Natural killer cell (primary cell): ENCODE results near the gene SLC4A5. TPM values are rescaled to one million over a fixed set of nuclear protein-coding genes. Genes with fewer than 3 reads are reported as not detected.

ENCODE experiments used
- ATAC-seq, 3 donors: fragments of 150-1000 bp in 2 of 3; fragments of 200-7000 bp in 1 of 3; cut with Tn5 transposase; 1 replicate in 1 of 3; 2 replicates in 2 of 3; pipeline ENCODE4 v1.10.0; 2021; ENCODE audit warnings: mild to moderate bottlenecking in 2 of 3, moderate library complexity in 2 of 3
- DNase-seq, 2 donors: peaks; one replicate each; pipeline versions ENCODE4 v3.0.0 to v3.0.0-alpha.2; 2013 to 2021; ENCODE audit warnings: mixed read lengths in 1 of 2
- H3K27ac ChIP-seq: one replicate; pipeline ENCODE4 v1.5.1; 2013; ENCODE audit warnings: mild to moderate bottlenecking, low read length
- H3K27me3 ChIP-seq: one replicate; pipeline ENCODE4 v1.6.1; 2013; ENCODE audit warnings: low read length; ENCODE audit not compliant: control insufficient read depth, insufficient read depth
- H3K36me3 ChIP-seq: one replicate; pipeline ENCODE4 v1.6.1; 2013; ENCODE audit warnings: low read length; ENCODE audit not compliant: control insufficient read depth, insufficient read depth
- H3K4me1 ChIP-seq: one replicate; pipeline ENCODE4 v1.6.1; 2013; ENCODE audit warnings: low read length; ENCODE audit not compliant: control insufficient read depth, insufficient read depth
- H3K4me3 ChIP-seq: one replicate; pipeline ENCODE4 v1.5.1; 2013; ENCODE audit warnings: low read length
- H3K9me3 ChIP-seq: one replicate; pipeline ENCODE4 v1.6.1; 2013; ENCODE audit warnings: low read length; ENCODE audit not compliant: control insufficient read depth, insufficient read depth
- H3K27ac Mint-ChIP-seq, 2 donors: one replicate each; pipeline ENCODE4 v1.8.0; 2022; ENCODE audit warnings: mild to moderate bottlenecking in 2 of 2, mixed read lengths in 2 of 2, moderate library complexity in 1 of 2
- H3K27me3 Mint-ChIP-seq, 2 donors: one replicate each; pipeline ENCODE4 v1.8.0; 2022; ENCODE audit warnings: low read depth in 2 of 2, mixed read lengths in 2 of 2
- H3K36me3 Mint-ChIP-seq: one replicate; pipeline ENCODE4 v1.8.0; 2022; ENCODE audit warnings: mixed read lengths
- H3K4me1 Mint-ChIP-seq, 2 donors: one replicate each; pipeline ENCODE4 v1.8.0; 2022; ENCODE audit warnings: mixed read lengths in 2 of 2
- H3K4me3 Mint-ChIP-seq: one replicate; pipeline ENCODE4 v1.8.0; 2022; ENCODE audit warnings: mild to moderate bottlenecking, moderate library complexity, mixed read lengths
- H3K9me3 Mint-ChIP-seq, 2 donors: one replicate each; pipeline ENCODE4 v1.8.0; 2022; ENCODE audit warnings: mixed read lengths in 2 of 2
- WGBS: methylation state at CpG from one replicate; pipeline ENCODE4 v1.1.7; 2013; ENCODE audit warnings: missing lambda C conversion rate; ENCODE audit not compliant: insufficient coverage; 5-methylcytosine and 5-hydroxymethylcytosine counted together
- intact Hi-C: fragments of 100-400 bp; cut with micrococcal nuclease; formaldehyde crosslinking; loops from one replicate; pipeline ENCODE4 v1.14.2; 2022
- total RNA-seq, 4 donors: library from RNA; stranded (reverse); fragments of 120-200 nt in 1 of 4; gene quantifications; one replicate each; pipeline versions ENCODE4 v1.2.3 to v1.2.4, GENCODE V29; 2013 to 2022
- TF ChIP-seq, protein P1 (sequence below): fragments of 200-600 bp; IDR thresholded peaks from one replicate; pipeline ENCODE4 v1.8.0; 2022; ENCODE audit warnings: antibody characterized with exemption

Gene SLC4A5
- total RNA-seq, 3 donors from 2014 or later (not counting 1 experiment from before 2014, with no cell fraction given), result 5.3 to 8.4 (median 8.0) TPM

DNA sequence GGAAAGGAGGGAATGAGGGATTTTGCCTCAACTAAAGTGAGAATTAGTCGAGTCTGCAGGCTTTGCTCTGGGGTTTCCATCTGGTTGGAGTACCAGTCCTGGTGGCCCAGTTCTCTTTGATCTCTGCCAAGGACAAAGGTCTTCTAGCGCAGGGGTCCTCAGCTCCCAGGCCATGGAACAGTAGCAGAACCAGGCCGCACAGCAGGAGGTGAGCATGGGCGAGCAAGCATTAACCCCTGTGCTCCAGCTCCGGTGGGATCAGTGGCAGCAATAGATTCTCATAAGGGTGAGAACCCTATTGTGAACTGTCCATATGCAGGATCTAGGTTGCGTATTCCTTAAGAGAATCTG is 120.9 kb downstream of the SLC4A5 start:
- Mint-ChIP-seq H3K4me1 (no peaks in the 10 kb centered on the region), H3K4me3 (no peak overlapping the region), H3K9me3 (no peaks in the 10 kb centered on the region), H3K36me3 (no peaks in the 10 kb centered on the region), H3K27me3 (no peaks in the 10 kb centered on the region), H3K27ac (no peak overlapping the region)
- Histone ChIP-seq H3K4me1 (no peaks in the 10 kb centered on the region), H3K4me3 (no peak overlapping the region), H3K27me3 (no peaks in the 10 kb centered on the region), H3K9me3 (no peaks in the 10 kb centered on the region), H3K36me3 (peaks cover 12% of the 10 kb centered on the region), H3K27ac (no peak overlapping the region)
- intact Hi-C loops, result no loop called here
- TF ChIP-seq, protein P1, sequence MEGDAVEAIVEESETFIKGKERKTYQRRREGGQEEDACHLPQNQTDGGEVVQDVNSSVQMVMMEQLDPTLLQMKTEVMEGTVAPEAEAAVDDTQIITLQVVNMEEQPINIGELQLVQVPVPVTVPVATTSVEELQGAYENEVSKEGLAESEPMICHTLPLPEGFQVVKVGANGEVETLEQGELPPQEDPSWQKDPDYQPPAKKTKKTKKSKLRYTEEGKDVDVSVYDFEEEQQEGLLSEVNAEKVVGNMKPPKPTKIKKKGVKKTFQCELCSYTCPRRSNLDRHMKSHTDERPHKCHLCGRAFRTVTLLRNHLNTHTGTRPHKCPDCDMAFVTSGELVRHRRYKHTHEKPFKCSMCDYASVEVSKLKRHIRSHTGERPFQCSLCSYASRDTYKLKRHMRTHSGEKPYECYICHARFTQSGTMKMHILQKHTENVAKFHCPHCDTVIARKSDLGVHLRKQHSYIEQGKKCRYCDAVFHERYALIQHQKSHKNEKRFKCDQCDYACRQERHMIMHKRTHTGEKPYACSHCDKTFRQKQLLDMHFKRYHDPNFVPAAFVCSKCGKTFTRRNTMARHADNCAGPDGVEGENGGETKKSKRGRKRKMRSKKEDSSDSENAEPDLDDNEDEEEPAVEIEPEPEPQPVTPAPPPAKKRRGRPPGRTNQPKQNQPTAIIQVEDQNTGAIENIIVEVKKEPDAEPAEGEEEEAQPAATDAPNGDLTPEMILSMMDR, result no peak
- WGBS, result 96% methylated on average over 6 of the region's 6 CpGs
- DNase-seq (no peak), ATAC-seq (no peak)

DNA sequence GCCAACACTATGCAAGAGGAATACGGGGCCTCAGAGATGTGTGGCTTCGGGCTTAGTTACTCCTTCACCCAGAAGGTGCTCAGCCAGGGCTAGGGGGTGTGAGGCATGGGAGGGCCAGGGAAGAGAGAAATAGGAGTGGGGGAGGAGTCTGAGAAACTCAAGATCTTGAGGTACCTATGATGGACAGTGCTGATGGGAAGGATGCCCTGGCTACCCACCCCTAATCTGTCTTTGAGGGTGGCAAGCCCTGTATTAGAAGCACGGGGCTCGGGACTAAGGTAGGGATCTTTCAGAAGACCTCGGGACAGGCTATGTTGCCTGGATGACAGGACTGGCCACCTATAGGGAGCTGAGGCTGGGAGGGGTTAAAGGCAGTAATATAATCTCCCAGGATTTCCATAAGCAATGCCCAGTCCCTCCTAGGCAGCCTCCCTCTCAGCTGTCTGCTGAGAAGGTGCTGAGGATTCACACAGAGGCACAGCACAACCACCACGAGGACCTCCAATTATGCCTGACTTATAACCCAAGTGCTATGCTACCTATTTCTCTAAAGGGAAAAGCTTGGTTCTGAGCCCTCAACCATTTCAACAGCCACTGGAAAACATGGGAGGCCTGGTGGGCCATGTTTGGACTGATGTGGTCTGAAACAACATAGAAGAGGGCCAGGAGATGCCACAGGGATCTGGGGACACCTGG is 121.5 kb downstream of the SLC4A5 start:
- Histone ChIP-seq H3K9me3 (no peaks in the 10 kb centered on the region), H3K27ac (no peak overlapping the region), H3K27me3 (no peaks in the 10 kb centered on the region), H3K4me1 (no peaks in the 10 kb centered on the region), H3K36me3 (peaks cover 15% of the 10 kb centered on the region), H3K4me3 (no peak overlapping the region)
- H3K27me3 Mint-ChIP-seq, result no peaks in the 10 kb centered on the region
- H3K4me3 Mint-ChIP-seq, result no peak overlapping the region
- intact Hi-C loops, result no loop called here
- DNase-seq (no peak), ATAC-seq (no peak)
- TF ChIP-seq, protein P1, result no peak
- H3K27ac Mint-ChIP-seq, result peak overlapping the region in 1 of 2 donors; percentile 35
- no peaks in the 10 kb centered on the region for H3K36me3 Mint-ChIP-seq
- H3K4me1 Mint-ChIP-seq, result no peaks in the 10 kb centered on the region
- H3K9me3 Mint-ChIP-seq, result no peaks in the 10 kb centered on the region
- WGBS, result 94% methylated on average over 6 of the region's 6 CpGs

DNA sequence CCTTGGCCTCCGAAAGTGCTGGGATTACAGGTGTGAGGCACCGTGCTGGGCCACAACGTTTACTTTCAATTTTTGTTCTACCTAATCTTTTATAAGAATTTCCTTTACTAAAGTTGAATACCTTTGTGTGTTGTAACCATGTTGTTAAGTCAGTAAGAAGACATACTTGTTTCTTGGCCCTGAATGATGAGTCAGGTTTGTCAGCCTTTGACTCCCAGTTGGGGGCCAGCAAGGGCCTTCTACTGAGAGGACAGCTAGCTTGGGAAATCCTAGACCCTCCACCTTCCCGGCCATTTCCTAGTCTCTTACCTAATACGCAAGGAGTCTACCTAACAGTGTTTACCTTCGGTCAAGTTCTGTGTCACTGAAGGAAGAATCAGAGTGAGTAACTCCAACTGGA is 122.1 kb downstream of the SLC4A5 start:
- no peak overlapping the region for H3K4me3 Mint-ChIP-seq
- intact Hi-C loops, result no loop called here
- Histone ChIP-seq H3K27me3 (no peaks in the 10 kb centered on the region), H3K4me3 (no peak overlapping the region), H3K27ac (no peak overlapping the region), H3K36me3 (peaks cover 15% of the 10 kb centered on the region), H3K9me3 (no peaks in the 10 kb centered on the region), H3K4me1 (no peaks in the 10 kb centered on the region)
- peak overlapping the region in 1 of 2 donors; percentile 35 for H3K27ac Mint-ChIP-seq
- WGBS, result 100% methylated on average over 5 of the region's 6 CpGs
- DNase-seq (no peak), ATAC-seq (no peak)
- H3K9me3 Mint-ChIP-seq, result no peaks in the 10 kb centered on the region
- H3K27me3 Mint-ChIP-seq, result no peaks in the 10 kb centered on the region
- no peaks in the 10 kb centered on the region for H3K36me3 Mint-ChIP-seq
- TF ChIP-seq, protein P1, result no peak
- H3K4me1 Mint-ChIP-seq, result no peaks in the 10 kb centered on the region
